HUES6 (cell line): ENCODE data around the gene EXOC6B.

ENCODE experiments used
- H3K27ac ChIP-seq: 2 replicates; pipeline ENCODE4 v1.7.0; 2013; ENCODE audit warnings: low read depth, mild to moderate bottlenecking, low read length, inconsistent platforms
- H3K27me3 ChIP-seq: 2 replicates; pipeline ENCODE4 v1.6.1; 2013; ENCODE audit warnings: low read length; ENCODE audit not compliant: control insufficient read depth, insufficient read depth
- H3K36me3 ChIP-seq: 2 replicates; pipeline ENCODE4 v1.6.1; 2013; ENCODE audit warnings: low read length; ENCODE audit not compliant: control insufficient read depth, insufficient read depth
- H3K4me1 ChIP-seq: 2 replicates; pipeline ENCODE4 v1.6.1; 2013; ENCODE audit warnings: low read length; ENCODE audit not compliant: control insufficient read depth, insufficient read depth
- H3K4me3 ChIP-seq: 2 replicates; pipeline ENCODE4 v1.5.1; 2013; ENCODE audit warnings: low read depth, low read length
- H3K9ac ChIP-seq: one replicate; pipeline ENCODE4 v1.6.1; 2013; ENCODE audit warnings: mild to moderate bottlenecking, low read length
- H3K9me3 ChIP-seq: 2 replicates; pipeline ENCODE4 v1.6.1; 2013; ENCODE audit warnings: low read depth, low read length; ENCODE audit not compliant: control insufficient read depth, insufficient read depth

EXOC6B gene

GRCh38 chr2:72828840-72829507 is 3.1 kb upstream of the EXOC6B start:
- no peak overlapping the region for H3K27ac ChIP-seq
- no peak overlapping the region for H3K9ac ChIP-seq
- H3K4me1 ChIP-seq, result peaks cover 15% of the 10 kb centered on the region
- H3K36me3 ChIP-seq, result no peaks in the 10 kb centered on the region
- H3K4me3 ChIP-seq, result no peak overlapping the region
- H3K27me3 ChIP-seq, result 0 out of 2 replicates have a peak, but pooled peaks cover 4% of the 10 kb centered on the region
- H3K9me3 ChIP-seq, result no peaks in the 10 kb centered on the region

GRCh38 chr2:72827966-72828646 is 2.3 kb upstream of the EXOC6B start:
- no peaks in the 10 kb centered on the region for H3K9me3 ChIP-seq
- H3K36me3 ChIP-seq, result no peaks in the 10 kb centered on the region
- no peak overlapping the region for H3K4me3 ChIP-seq
- no peak overlapping the region for H3K27ac ChIP-seq
- 0 out of 2 replicates have a peak, but pooled peaks cover 4% of the 10 kb centered on the region for H3K27me3 ChIP-seq
- no peak overlapping the region for H3K9ac ChIP-seq
- peaks cover 18% of the 10 kb centered on the region for H3K4me1 ChIP-seq

DNA sequence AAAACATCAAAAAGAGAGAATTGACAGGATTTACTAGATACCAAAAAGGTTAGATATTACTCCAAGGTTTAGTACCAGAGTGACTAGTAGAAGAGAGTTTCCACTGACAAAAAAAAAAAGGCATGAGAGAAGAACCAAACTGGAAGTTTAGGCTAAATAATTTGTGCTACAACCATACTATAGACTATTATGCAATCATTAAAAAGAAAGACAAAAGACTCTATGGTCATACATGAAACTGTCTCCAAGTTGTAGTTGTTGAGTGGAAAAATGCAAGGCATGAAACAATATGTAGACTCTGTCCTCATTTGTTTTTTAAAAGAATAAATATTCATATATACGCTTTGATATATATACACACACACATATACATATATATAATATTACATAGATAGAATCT is 1.7 kb upstream of the EXOC6B start:
- no peak overlapping the region for H3K4me3 ChIP-seq
- H3K27me3 ChIP-seq, result 0 out of 2 replicates have a peak, but pooled peaks cover 4% of the 10 kb centered on the region
- H3K27ac ChIP-seq, result no peak overlapping the region
- H3K9ac ChIP-seq, result no peak overlapping the region
- H3K36me3 ChIP-seq, result no peaks in the 10 kb centered on the region
- H3K9me3 ChIP-seq, result no peaks in the 10 kb centered on the region
- peaks cover 21% of the 10 kb centered on the region for H3K4me1 ChIP-seq

- H3K4me3 ChIP-seq, result peak overlapping the region; percentile 82; the same call in 1 of the 2 replicates
- no peaks in the 10 kb centered on the region for H3K36me3 ChIP-seq
- no peak overlapping the region for H3K27ac ChIP-seq
- H3K9ac ChIP-seq, result no peak overlapping the region
- H3K4me1 ChIP-seq, result peaks cover 21% of the 10 kb centered on the region
- no peaks in the 10 kb centered on the region for H3K9me3 ChIP-seq
- 0 out of 2 replicates have a peak, but pooled peaks cover 4% of the 10 kb centered on the region for H3K27me3 ChIP-seq
Measured at GRCh38 chr2:72826156-72826477, 284 bp upstream of the EXOC6B start.

DNA sequence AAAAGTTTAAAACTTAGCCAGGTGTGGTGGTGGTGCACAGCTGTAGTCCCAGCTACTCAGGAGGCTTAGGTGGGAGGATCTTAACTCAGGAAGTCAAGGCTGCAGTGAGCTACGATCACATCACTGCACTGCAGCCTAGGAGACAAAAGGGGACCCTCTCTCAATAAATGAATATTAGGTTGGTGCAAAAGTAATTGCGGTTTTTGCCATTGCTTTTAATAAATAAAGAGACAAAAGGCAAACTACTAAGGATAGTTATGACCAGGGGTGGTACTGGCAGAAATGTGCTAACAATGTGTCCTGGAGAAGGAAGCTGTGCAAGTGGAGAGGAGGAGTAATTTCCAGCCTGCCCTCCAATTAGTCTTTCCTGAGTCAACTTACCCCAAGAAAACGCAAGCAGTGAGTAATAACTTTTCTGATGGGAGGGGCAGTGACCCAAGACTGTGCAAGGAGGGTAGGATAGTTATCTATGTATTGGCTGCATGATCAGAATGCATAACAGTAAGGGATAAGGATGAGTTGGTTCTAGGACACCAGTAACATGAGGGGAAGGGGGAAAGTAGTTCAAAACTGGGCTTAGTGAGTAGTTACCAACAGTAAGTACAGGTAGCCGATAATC is 1.5 kb downstream of the EXOC6B start:
- Histone ChIP-seq H3K4me3 (peak overlapping the region; percentile 82), H3K27me3 (no peaks in the 10 kb centered on the region), H3K4me1 (peaks cover 21% of the 10 kb centered on the region), H3K36me3 (no peaks in the 10 kb centered on the region), H3K9me3 (no peaks in the 10 kb centered on the region), H3K9ac (no peak overlapping the region), H3K27ac (no peak overlapping the region)

DNA sequence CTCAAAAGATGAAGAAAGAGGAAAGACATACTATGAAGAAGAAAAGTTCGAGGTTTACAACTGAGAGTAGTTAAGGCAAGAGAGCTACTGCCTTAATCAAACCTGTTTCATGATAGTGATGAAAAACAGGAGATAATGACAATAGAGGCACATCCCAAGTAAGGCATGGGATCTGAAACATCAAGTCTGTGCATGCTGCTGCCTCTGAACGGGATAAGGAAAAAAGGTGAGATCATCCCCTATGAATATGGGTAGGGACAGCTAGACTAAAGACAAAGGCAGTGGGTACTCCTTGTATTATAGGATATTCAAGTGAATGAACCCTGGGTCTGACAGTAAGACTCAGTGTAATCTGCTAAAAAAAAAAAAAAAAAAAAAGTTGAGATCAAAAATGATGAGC is 3.0 kb downstream of the EXOC6B start:
- peaks cover 16% of the 10 kb centered on the region for H3K4me1 ChIP-seq
- H3K27me3 ChIP-seq, result no peaks in the 10 kb centered on the region
- no peaks in the 10 kb centered on the region for H3K36me3 ChIP-seq
- H3K27ac ChIP-seq, result no peak overlapping the region
- H3K9ac ChIP-seq, result no peak overlapping the region
- H3K9me3 ChIP-seq, result no peaks in the 10 kb centered on the region
- no peak overlapping the region for H3K4me3 ChIP-seq

DNA sequence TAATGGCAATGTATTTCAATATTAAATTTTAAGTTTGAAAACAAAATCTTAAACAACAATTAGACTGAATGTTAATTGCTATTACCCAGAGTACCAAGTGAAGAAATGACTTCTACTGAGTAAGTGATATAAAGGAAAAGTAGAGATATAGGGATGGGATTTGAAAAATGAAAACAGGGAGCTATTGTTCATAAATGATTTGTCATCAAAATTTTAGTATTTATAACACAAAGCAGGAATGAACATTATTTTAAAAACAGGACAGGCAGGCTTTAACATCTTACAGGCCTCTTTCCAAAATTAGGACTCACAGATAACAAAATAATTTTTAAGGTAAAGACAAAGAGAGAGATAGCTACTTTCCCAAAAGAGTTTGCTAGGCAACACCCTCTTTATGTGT is 3.9 kb downstream of the EXOC6B start:
- Histone ChIP-seq H3K27me3 (no peaks in the 10 kb centered on the region), H3K4me1 (peaks cover 16% of the 10 kb centered on the region), H3K9ac (no peak overlapping the region), H3K4me3 (no peak overlapping the region), H3K27ac (no peak overlapping the region), H3K9me3 (no peaks in the 10 kb centered on the region), H3K36me3 (no peaks in the 10 kb centered on the region)

DNA sequence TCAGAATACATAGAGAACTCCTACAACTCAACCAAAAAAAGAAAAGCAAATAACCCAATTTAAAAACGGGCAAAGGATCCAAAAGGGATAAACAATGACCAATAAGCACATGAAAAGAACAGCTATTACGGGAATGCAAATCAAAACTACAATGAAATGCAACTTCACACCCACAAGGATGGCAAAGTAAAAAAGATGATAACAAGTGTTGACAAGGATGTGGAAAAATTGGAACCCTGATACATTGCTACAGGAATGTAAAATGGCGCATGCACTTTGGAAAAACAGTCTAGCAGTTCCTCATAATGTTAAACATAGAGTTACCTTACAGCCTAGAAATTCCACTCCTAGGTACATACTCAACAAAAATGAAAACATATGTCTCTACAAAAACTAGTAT is 4.7 kb downstream of the EXOC6B start:
- Histone ChIP-seq H3K27ac (no peak overlapping the region), H3K36me3 (no peaks in the 10 kb centered on the region), H3K4me3 (no peak overlapping the region), H3K9me3 (no peaks in the 10 kb centered on the region), H3K27me3 (no peaks in the 10 kb centered on the region), H3K9ac (no peak overlapping the region), H3K4me1 (peaks cover 15% of the 10 kb centered on the region)

DNA sequence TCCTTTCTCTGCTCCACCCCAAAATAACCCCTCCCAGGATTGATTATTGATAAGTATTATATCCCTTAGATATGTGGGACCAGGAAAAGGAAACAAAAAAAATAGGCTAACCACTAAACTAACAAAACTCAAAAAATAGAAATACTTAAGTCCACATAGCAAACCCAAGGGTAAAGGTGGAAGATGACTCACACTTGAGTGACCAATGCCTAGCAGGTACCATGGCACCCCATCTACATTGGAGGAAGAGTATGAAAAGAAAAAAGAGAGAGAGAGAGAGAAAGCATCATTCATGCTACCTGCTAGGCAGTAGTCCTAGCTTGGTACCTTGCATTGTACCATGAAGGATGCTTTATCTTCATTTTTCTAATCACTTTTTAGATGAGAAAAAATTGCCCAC is 6.3 kb downstream of the EXOC6B start:
- Histone ChIP-seq H3K27me3 (no peaks in the 10 kb centered on the region), H3K4me3 (no peak overlapping the region), H3K4me1 (peaks cover 11% of the 10 kb centered on the region), H3K27ac (no peak overlapping the region), H3K9me3 (no peaks in the 10 kb centered on the region), H3K9ac (no peak overlapping the region), H3K36me3 (no peaks in the 10 kb centered on the region)

DNA sequence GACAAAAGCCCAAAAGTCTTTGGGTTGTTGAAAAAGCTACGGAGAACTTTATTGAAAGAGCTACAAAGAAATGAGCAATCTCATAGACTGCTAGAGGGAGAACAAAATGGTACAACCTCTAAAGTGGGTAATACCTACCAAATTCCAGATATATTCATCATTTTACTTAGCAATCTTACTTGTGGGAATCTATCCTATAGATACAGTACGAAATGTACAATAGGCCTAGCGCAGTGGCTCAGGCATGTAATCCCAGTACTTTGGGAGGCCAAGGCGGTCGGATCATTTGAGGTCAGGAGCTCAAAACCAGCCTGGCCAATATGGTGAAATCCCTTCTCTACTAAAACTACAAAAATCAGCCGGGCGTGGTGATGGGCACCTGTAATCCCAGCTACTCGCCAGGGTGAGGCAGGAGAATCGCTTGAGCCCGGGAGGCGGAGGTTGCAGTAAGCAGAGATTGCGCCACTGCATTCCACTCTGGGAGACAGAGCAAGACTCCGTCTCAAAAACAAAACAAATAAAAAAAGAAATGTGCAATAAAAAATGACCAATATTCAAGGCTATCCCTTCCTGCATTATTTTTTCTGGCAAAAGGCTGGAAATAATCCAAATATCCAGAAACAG is 10.1 kb downstream of the EXOC6B start:
- Histone ChIP-seq H3K4me1 (no peaks in the 10 kb centered on the region), H3K9me3 (no peaks in the 10 kb centered on the region), H3K4me3 (no peak overlapping the region), H3K27me3 (no peaks in the 10 kb centered on the region), H3K27ac (no peak overlapping the region), H3K9ac (no peak overlapping the region), H3K36me3 (peaks cover under 1% of the 10 kb centered on the region; the same call in 1 of the 2 replicates)

GRCh38 chr2:72813841-72814240 is 12.0 kb downstream of the EXOC6B start:
- no peaks in the 10 kb centered on the region for H3K4me1 ChIP-seq
- no peak overlapping the region for H3K9ac ChIP-seq
- peaks cover 6% of the 10 kb centered on the region; the same call in 1 of the 2 replicates for H3K9me3 ChIP-seq
- no peak overlapping the region for H3K27ac ChIP-seq
- H3K27me3 ChIP-seq, result no peaks in the 10 kb centered on the region
- H3K36me3 ChIP-seq, result peaks cover 3% of the 10 kb centered on the region; the same call in 1 of the 2 replicates
- no peak overlapping the region for H3K4me3 ChIP-seq
